22Rv1 (cell line): ENCODE data around the gene C4A.

Source experiments
- ZFX ChIP-seq: fragments of 450-650 bp; IDR thresholded peaks from 2 replicates; pipeline ENCODE4 v1.6.1; 2017; ENCODE audit warnings: antibody characterized with exemption, borderline replicate concordance
- TF ChIP-seq, protein P1 (sequence below): fragments of 450-650 bp; IDR thresholded peaks from 2 replicates; pipeline ENCODE4 v1.5.1; 2017; ENCODE audit warnings: mild to moderate bottlenecking

DNA sequence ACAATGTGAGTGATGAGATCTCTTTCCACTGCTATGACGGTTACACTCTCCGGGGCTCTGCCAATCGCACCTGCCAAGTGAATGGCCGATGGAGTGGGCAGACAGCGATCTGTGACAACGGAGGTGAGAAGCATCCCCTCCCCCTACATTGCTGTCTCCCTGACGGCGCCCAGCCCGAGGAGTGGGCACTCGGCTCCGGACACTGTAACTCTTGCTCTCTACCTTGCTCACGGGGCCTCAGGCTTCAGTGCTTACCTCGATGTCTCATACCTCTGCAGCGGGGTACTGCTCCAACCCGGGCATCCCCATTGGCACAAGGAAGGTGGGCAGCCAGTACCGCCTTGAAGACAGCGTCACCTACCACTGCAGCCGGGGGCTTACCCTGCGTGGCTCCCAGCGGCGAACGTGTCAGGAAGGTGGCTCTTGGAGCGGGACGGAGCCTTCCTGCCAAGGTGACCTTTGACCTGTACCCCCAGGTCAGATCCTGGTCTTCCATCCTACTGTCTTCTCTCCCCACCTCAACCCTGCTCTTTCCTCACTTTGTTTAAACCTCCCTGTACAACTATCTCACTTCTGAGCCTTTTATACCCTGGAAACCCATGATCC is 34.7 kb upstream of the C4A start:
- TF ChIP-seq, protein P1, sequence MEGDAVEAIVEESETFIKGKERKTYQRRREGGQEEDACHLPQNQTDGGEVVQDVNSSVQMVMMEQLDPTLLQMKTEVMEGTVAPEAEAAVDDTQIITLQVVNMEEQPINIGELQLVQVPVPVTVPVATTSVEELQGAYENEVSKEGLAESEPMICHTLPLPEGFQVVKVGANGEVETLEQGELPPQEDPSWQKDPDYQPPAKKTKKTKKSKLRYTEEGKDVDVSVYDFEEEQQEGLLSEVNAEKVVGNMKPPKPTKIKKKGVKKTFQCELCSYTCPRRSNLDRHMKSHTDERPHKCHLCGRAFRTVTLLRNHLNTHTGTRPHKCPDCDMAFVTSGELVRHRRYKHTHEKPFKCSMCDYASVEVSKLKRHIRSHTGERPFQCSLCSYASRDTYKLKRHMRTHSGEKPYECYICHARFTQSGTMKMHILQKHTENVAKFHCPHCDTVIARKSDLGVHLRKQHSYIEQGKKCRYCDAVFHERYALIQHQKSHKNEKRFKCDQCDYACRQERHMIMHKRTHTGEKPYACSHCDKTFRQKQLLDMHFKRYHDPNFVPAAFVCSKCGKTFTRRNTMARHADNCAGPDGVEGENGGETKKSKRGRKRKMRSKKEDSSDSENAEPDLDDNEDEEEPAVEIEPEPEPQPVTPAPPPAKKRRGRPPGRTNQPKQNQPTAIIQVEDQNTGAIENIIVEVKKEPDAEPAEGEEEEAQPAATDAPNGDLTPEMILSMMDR, result no peak
- TF ChIP-seq ZFX, result no peak
